ENCODE results near the gene STOML1. TPM values are rescaled to one million over a fixed set of nuclear protein-coding genes. Genes with fewer than 3 reads are reported as not detected.

The STOML1 gene
- total RNA-seq, 4 donors from 2014 or later = 15.2 to 28.8 (median 16.9) TPM

DNA sequence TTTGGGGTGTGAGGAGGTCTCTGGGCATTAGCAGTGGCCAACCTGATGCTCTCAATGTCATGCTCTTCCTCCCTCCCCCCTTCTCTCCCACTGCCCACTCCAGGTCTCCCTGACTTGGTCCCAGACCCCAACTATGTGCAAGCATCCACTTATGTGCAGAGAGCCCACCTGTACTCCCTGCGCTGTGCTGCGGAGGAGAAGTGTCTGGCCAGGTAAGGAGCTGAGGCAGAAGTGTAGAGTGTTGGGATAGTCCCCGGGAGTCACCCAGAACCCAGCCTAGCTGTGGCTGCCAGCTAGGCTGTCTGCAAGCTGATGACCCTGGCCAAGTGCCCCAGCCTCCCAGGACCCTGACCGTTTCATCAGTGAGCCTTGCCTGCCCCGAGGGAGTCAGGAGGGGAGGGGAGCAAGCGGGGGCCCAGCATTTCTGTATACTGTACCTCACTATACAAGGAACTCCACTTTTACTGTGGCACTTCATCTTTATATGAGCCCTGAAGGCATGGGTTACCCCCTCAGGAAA lies 49.3 kb downstream of the STOML1 start:
- H3K4me3 ChIP-seq = no peak overlapping the region
- no peaks in the 10 kb centered on the region for H3K4me1 ChIP-seq
- H3K9me3 ChIP-seq = no peaks in the 10 kb centered on the region
- in situ Hi-C loops (cut with MboI; ENCODE audit: low sequenced_read_pairs in 4 of 4) = no loop called here
- DNase-seq (no peak), ATAC-seq (no peak)
- H3K36me3 ChIP-seq = no peaks in the 10 kb centered on the region
- H3K27me3 ChIP-seq = no peaks in the 10 kb centered on the region
- intact Hi-C loops (cut with DNase I; ENCODE audit: low total_unique reads) = no loop called here
- TF ChIP-seq POLR2A (IDR thresholded peaks at IDR 0.05) = no peak
- TF ChIP-seq, protein P1, sequence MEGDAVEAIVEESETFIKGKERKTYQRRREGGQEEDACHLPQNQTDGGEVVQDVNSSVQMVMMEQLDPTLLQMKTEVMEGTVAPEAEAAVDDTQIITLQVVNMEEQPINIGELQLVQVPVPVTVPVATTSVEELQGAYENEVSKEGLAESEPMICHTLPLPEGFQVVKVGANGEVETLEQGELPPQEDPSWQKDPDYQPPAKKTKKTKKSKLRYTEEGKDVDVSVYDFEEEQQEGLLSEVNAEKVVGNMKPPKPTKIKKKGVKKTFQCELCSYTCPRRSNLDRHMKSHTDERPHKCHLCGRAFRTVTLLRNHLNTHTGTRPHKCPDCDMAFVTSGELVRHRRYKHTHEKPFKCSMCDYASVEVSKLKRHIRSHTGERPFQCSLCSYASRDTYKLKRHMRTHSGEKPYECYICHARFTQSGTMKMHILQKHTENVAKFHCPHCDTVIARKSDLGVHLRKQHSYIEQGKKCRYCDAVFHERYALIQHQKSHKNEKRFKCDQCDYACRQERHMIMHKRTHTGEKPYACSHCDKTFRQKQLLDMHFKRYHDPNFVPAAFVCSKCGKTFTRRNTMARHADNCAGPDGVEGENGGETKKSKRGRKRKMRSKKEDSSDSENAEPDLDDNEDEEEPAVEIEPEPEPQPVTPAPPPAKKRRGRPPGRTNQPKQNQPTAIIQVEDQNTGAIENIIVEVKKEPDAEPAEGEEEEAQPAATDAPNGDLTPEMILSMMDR (IDR thresholded peaks at IDR 0.05 in 4 of 5, conservative IDR thresholded peaks at IDR 0.05 in 1 of 5) = no peak
- H3K27ac ChIP-seq = no peak overlapping the region

DNA sequence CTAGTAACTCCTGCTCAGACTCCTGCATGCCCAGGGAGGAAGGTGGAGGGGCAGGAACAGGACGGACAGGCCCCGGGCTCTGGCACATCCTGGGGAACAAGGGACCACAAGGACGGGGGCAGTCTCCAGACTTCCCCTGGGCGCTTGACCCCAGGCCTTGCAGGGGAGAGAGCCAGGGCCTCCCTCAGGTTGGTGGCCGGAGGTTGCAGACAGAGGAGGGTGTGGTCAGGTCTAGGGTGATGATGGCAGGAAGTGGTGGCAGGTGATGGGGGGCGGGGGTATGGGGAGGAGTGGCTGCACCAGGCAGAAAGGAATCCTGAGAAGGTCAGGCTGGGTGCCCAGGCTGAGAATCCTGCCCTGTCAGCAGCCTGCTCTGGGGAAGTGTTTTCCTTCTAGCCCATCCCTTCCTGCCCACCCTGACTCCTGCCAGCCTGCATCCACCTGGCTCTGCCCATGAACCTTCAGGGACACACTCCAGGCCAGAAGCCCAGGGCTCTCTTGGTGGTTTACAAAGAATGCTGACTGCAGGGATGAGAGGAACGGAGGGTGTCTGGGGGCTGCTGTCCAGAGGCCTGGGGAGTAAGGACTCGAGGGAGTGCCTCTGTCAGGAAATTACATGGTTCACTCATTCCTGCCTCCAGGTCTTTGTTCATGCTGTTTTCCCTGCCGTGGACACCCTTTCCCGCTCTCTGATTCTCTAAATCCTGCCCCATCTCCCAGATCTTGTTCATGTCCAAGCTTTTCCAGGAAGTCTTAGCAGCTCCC lies 50.0 kb downstream of the STOML1 start:
- intact Hi-C loops (cut with DNase I; ENCODE audit: low total_unique reads) = no loop called here
- Histone ChIP-seq H3K4me3 (no peak overlapping the region), H3K9me3 (no peaks in the 10 kb centered on the region), H3K4me1 (no peaks in the 10 kb centered on the region), H3K27ac (no peak overlapping the region), H3K27me3 (no peaks in the 10 kb centered on the region), H3K36me3 (no peaks in the 10 kb centered on the region)
- DNase-seq = no peak
- no peak for ATAC-seq
- TF ChIP-seq, protein P1 (IDR thresholded peaks at IDR 0.05 in 4 of 5, conservative IDR thresholded peaks at IDR 0.05 in 1 of 5) = no peak
- no peak for TF ChIP-seq POLR2A (IDR thresholded peaks at IDR 0.05)
- in situ Hi-C loops (cut with MboI; ENCODE audit: low sequenced_read_pairs in 4 of 4) = no loop called here

DNA sequence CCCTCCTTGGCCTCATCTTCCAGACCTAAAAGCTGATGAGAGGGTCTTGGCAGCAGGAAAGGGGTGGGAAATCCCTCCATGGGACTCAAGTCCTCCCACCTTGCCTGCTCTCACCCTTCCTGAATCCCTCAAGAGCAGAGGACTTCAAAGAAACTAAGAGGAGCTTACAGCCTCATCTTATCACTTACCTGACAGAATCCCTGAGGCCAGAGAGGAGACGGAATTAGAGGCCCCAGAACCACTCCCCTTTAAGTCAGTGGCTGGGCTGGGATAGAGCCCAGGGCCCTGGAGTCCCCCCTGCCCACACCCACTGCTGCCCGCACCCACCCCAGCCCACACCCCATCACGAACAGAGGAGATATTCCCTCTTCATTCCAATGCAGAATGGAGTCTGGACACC lies 50.6 kb downstream of the STOML1 start:
- DNase-seq = no peak
- ATAC-seq = no peak
- Histone ChIP-seq H3K27ac (no peak overlapping the region), H3K27me3 (no peaks in the 10 kb centered on the region), H3K4me1 (no peaks in the 10 kb centered on the region), H3K36me3 (no peaks in the 10 kb centered on the region), H3K4me3 (no peak overlapping the region), H3K9me3 (no peaks in the 10 kb centered on the region)
- intact Hi-C loops (cut with DNase I; ENCODE audit: low total_unique reads) = no loop called here
- TF ChIP-seq POLR2A (IDR thresholded peaks at IDR 0.05) = no peak
- TF ChIP-seq, protein P1 (IDR thresholded peaks at IDR 0.05 in 4 of 5, conservative IDR thresholded peaks at IDR 0.05 in 1 of 5) = no peak
- in situ Hi-C loops (cut with MboI; ENCODE audit: low sequenced_read_pairs in 4 of 4) = no loop called here

DNA sequence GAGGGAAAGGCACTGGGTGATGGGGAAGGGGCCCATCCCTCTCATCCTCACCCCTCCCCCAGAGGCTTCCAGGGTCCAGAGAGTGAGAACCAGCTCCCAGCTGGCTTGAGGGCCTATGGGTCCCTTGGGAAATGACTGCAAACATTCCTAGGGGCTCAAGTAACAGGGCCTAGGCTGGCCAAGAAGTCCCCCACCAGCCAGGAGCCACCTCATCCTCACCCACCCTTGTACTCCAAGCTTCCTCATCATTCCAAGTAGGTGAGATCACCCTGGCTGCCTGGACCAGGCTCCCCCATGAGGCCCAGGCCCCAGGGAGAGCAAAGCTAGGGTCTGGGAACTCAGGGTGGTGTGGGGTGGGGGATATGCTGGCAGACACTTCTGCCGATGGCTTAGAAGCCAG lies 51.1 kb downstream of the STOML1 start:
- in situ Hi-C loops (cut with MboI; ENCODE audit: low sequenced_read_pairs in 4 of 4) = no loop called here
- ATAC-seq (peak in 1 of 2 donors; percentile 11), DNase-seq (no peak)
- H3K4me1 ChIP-seq = no peaks in the 10 kb centered on the region
- no peak overlapping the region for H3K4me3 ChIP-seq
- no peak overlapping the region for H3K27ac ChIP-seq
- H3K27me3 ChIP-seq = no peaks in the 10 kb centered on the region
- no peaks in the 10 kb centered on the region for H3K9me3 ChIP-seq
- no peaks in the 10 kb centered on the region for H3K36me3 ChIP-seq
- intact Hi-C loops (cut with DNase I; ENCODE audit: low total_unique reads) = no loop called here
- TF ChIP-seq, protein P1 (IDR thresholded peaks at IDR 0.05 in 4 of 5, conservative IDR thresholded peaks at IDR 0.05 in 1 of 5) = no peak
- TF ChIP-seq POLR2A (IDR thresholded peaks at IDR 0.05) = no peak

Data from gastrocnemius medialis (tissue), 4 donors.